ENCODE data around the gene FDX2. TPM values are rescaled to one million over a fixed set of nuclear protein-coding genes. Genes with fewer than 3 reads are reported as not detected.

FDX2 gene
- total and polyA plus RNA-seq, 2 of the 8 experiments (the other 6 are each of a cell fraction or from before 2014, with no cell fraction given), result 27.0 to 64.4 TPM

DNA sequence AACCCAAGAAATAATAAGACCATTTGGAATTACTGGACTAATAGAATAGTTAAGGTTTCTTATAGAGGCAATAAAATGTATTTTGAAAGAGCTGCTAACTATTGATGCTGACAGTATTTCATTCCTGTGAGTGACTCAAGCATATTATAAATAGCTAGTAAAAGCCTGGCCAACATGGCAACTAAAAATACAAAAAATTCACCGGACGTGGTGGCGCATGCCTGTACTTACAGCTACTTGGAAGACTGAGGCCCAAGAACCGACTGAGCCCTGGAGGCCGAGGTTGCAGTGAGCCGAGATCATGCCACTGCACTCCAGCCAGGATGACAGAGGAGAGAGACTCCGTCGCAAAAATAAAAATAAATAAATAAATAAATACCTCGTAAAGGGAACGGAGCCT is 29.0 kb upstream of the FDX2 start:
- no peak for DNase-seq (ENCODE audit: low read depth in 1 of 2, low spot score in 2 of 2)
- Histone ChIP-seq H3K4me3 (ENCODE audit: extremely low read depth in 1 of 4, insufficient read depth in 2 of 4, low read depth in 3 of 4, low read length in 4 of 4) (no peak overlapping the region), H3K9me3 (ENCODE audit: insufficient read depth in 2 of 2, low read depth in 1 of 2, low read length in 1 of 2) (no peaks in the 10 kb centered on the region), H3K36me3 (ENCODE audit: control insufficient read depth in 2 of 4, insufficient read depth in 4 of 4, low read length in 3 of 4) (no peaks in the 10 kb centered on the region; a peak in 1 of 8 replicates), H2BK120ac (replicated peaks; ENCODE audit: low read depth, low read length) (no peak overlapping the region), H2BK12ac (ENCODE audit: low read depth, low read length) (no peak overlapping the region), H3K79me1 (ENCODE audit: low read depth, low read length) (no peaks in the 10 kb centered on the region), H3K4me1 (replicated peaks in 1 of 4; ENCODE audit: control insufficient read depth in 3 of 4, insufficient read depth in 4 of 4, low read length in 3 of 4) (no peaks in the 10 kb centered on the region; a peak in 1 of 7 replicates), H2BK5ac (ENCODE audit: low read depth, low read length) (no peak overlapping the region), H2AFZ (ENCODE audit: low read length) (no peak overlapping the region), H3K56ac (replicated peaks; ENCODE audit: insufficient read length, low read depth, low read length) (no peak overlapping the region), H3K27ac (ENCODE audit: low read depth, low read length) (no peak overlapping the region), H2BK15ac (ENCODE audit: low read length) (no peak overlapping the region), H2BK20ac (ENCODE audit: low read length) (no peak overlapping the region), H3K4ac (replicated peaks; ENCODE audit: insufficient read length, low read depth, low read length) (no peak overlapping the region), H4K5ac (ENCODE audit: insufficient read length, low read depth, low read length) (no peak overlapping the region), H3K79me2 (ENCODE audit: control insufficient read depth in 1 of 2, insufficient read depth in 2 of 2, low read length in 2 of 2) (no peaks in the 10 kb centered on the region), H4K91ac (replicated peaks; ENCODE audit: insufficient read length, low read length) (no peak overlapping the region), H3K9ac (replicated peaks in 1 of 4; ENCODE audit: extremely low read depth in 1 of 4, low read depth in 3 of 4, low read length in 3 of 4) (no peak overlapping the region), H3K18ac (ENCODE audit: extremely low read depth, low read length) (no peak overlapping the region), H3K23ac (ENCODE audit: insufficient read length) (no peak overlapping the region), H3K23me2 (ENCODE audit: low read depth, low read length) (no peaks in the 10 kb centered on the region; the same call in 1 of the 2 replicates), H3K14ac (ENCODE audit: insufficient read length) (no peak overlapping the region), H2AK5ac (ENCODE audit: low read depth, low read length) (no peak overlapping the region), H4K20me1 (replicated peaks in 1 of 2; ENCODE audit: control insufficient read depth in 1 of 2, insufficient read depth in 2 of 2, low read length in 2 of 2) (no peaks in the 10 kb centered on the region), H3K27me3 (replicated peaks in 1 of 4; ENCODE audit: control insufficient read depth in 3 of 4, extremely low read depth in 1 of 4, insufficient read depth in 3 of 4, low read length in 3 of 4) (no peaks in the 10 kb centered on the region), H3K4me2 (ENCODE audit: insufficient read depth in 1 of 2, low read depth in 2 of 2, low read length in 2 of 2) (no peak overlapping the region), H4K8ac (ENCODE audit: extremely low read depth, insufficient read depth, low read length) (no peak overlapping the region)
- 92% methylated on average over 10 of the region's 10 CpGs; no CpG with 5 or more reads in 1 of the 2 experiments for WGBS, 2 experiments (ENCODE audit: extremely low coverage in 1 of 2, insufficient coverage in 1 of 2, insufficient read length in 1 of 2, insufficient replicate concordance in 2 of 2, low coverage in 1 of 2, low lambda C conversion rate in 2 of 2, missing lambda C conversion rate in 1 of 2)
- CTCF ChIA-PET (ENCODE audit: partially characterized antibody), result interaction anchor here (1.1 to 2.4 kb wide), 5 partner anchors 9 to 86 kb away, joined by 3 to 11 read pairs (median 4); partner anchors contain the start of gene ICAM1
- POLR2A ChIA-PET (ENCODE audit: partially characterized antibody), result interaction anchor here (1.1 to 1.3 kb wide), 3 partner anchors 9 to 11 kb away, joined by 3 to 5 read pairs (median 3); partner anchors contain the start of gene RAVER1
- no peak for FAIRE-seq
- TF ChIP-seq USF2 (IDR thresholded peaks at IDR 0.05; ENCODE audit: low read length), result no peak
